ENCODE results near the gene CDKAL1.

The CDKAL1 gene

GRCh38 chr6:20732896-20733295, 198.6 kb downstream of the CDKAL1 start:
- H3K79me2 ChIP-seq (ENCODE audit: low read length), result no peaks in the 10 kb centered on the region; the same call in 1 of the 2 replicates
- H3K4me1 ChIP-seq (ENCODE audit: low read length), result peaks cover 5% of the 10 kb centered on the region; the same call in 1 of the 2 replicates
- DNase-seq, result no peak
- TF ChIP-seq EZH2 (optimal IDR thresholded peaks at IDR 0.05; ENCODE audit: low read depth, low read length), result no peak
- H3K4me2 ChIP-seq (ENCODE audit: low read depth, low read length), result no peak overlapping the region
- no peaks in the 10 kb centered on the region for H3K27me3 ChIP-seq (replicated peaks; ENCODE audit: insufficient read depth, low read length)
- H3K9ac ChIP-seq (ENCODE audit: low read length), result no peak overlapping the region
- H2AFZ ChIP-seq (ENCODE audit: low read length), result no peak overlapping the region
- no peaks in the 10 kb centered on the region for H3K36me3 ChIP-seq (replicated peaks; ENCODE audit: insufficient read depth, low read length)
- no peak overlapping the region for H3K27ac ChIP-seq (ENCODE audit: low read length)
- no peaks in the 10 kb centered on the region for H3K9me2 ChIP-seq (replicated peaks; ENCODE audit: insufficient read depth, low read length)
- no peak overlapping the region for H3K4me3 ChIP-seq (ENCODE audit: low read length)
- no peaks in the 10 kb centered on the region for H4K20me1 ChIP-seq (ENCODE audit: insufficient read depth, low read length)
- H3F3A ChIP-seq (ENCODE audit: insufficient read depth, low read length), result no peaks in the 10 kb centered on the region
- no peaks in the 10 kb centered on the region for H3K9me3 ChIP-seq (replicated peaks; ENCODE audit: insufficient read depth, low read length)

- Histone ChIP-seq H3K4me2 (ENCODE audit: low read depth, low read length) (no peak overlapping the region), H3K4me3 (ENCODE audit: low read length) (no peak overlapping the region), H3K27me3 (replicated peaks; ENCODE audit: insufficient read depth, low read length) (no peaks in the 10 kb centered on the region), H3K9me3 (replicated peaks; ENCODE audit: insufficient read depth, low read length) (no peaks in the 10 kb centered on the region), H3K79me2 (ENCODE audit: low read length) (no peaks in the 10 kb centered on the region), H3K27ac (ENCODE audit: low read length) (no peak overlapping the region), H3K36me3 (replicated peaks; ENCODE audit: insufficient read depth, low read length) (no peaks in the 10 kb centered on the region), H3F3A (ENCODE audit: insufficient read depth, low read length) (no peaks in the 10 kb centered on the region), H3K4me1 (ENCODE audit: low read length) (peaks cover 7% of the 10 kb centered on the region; the same call in 1 of the 2 replicates), H4K20me1 (ENCODE audit: insufficient read depth, low read length) (no peaks in the 10 kb centered on the region), H3K9ac (ENCODE audit: low read length) (no peak overlapping the region), H2AFZ (ENCODE audit: low read length) (no peak overlapping the region), H3K9me2 (replicated peaks; ENCODE audit: insufficient read depth, low read length) (no peaks in the 10 kb centered on the region)
- peak; percentile 10 for DNase-seq
- TF ChIP-seq EZH2phosphoT487 (IDR thresholded peaks at IDR 0.05; ENCODE audit: low read length) (no peak), EZH2 (optimal IDR thresholded peaks at IDR 0.05; ENCODE audit: low read depth, low read length) (no peak), CTCF (IDR thresholded peaks at IDR 0.05; ENCODE audit: low read length) (no peak)
These were observed 203.7 kb downstream of the CDKAL1 start for GRCh38 chr6:20737912-20738311.

- no peaks in the 10 kb centered on the region for H3K36me3 ChIP-seq (replicated peaks; ENCODE audit: insufficient read depth, low read length)
- no peaks in the 10 kb centered on the region for H3K79me2 ChIP-seq (ENCODE audit: low read length)
- H3K9me3 ChIP-seq (replicated peaks; ENCODE audit: insufficient read depth, low read length), result no peaks in the 10 kb centered on the region
- no peaks in the 10 kb centered on the region for H3K27me3 ChIP-seq (replicated peaks; ENCODE audit: insufficient read depth, low read length)
- H3K4me1 ChIP-seq (ENCODE audit: low read length), result peaks cover 12% of the 10 kb centered on the region
- no peaks in the 10 kb centered on the region for H3K9me2 ChIP-seq (replicated peaks; ENCODE audit: insufficient read depth, low read length)
- H3F3A ChIP-seq (ENCODE audit: insufficient read depth, low read length), result no peaks in the 10 kb centered on the region
- no peak overlapping the region for H2AFZ ChIP-seq (ENCODE audit: low read length)
- DNase-seq, result no peak
- TF ChIP-seq EZH2phosphoT487 (IDR thresholded peaks at IDR 0.05; ENCODE audit: low read length) (no peak), CTCF (IDR thresholded peaks at IDR 0.05; ENCODE audit: low read length) (no peak), EZH2 (optimal IDR thresholded peaks at IDR 0.05; ENCODE audit: low read depth, low read length) (no peak)
- H3K27ac ChIP-seq (ENCODE audit: low read length), result no peak overlapping the region
- H3K4me2 ChIP-seq (ENCODE audit: low read depth, low read length), result no peak overlapping the region
- no peak overlapping the region for H3K9ac ChIP-seq (ENCODE audit: low read length)
- H4K20me1 ChIP-seq (ENCODE audit: insufficient read depth, low read length), result no peaks in the 10 kb centered on the region
- no peak overlapping the region for H3K4me3 ChIP-seq (ENCODE audit: low read length)
These were observed 205.8 kb downstream of the CDKAL1 start for GRCh38 chr6:20740088-20740487.

- Histone ChIP-seq H3K9me2 (replicated peaks; ENCODE audit: insufficient read depth, low read length) (no peaks in the 10 kb centered on the region), H3K9ac (ENCODE audit: low read length) (no peak overlapping the region), H3F3A (ENCODE audit: insufficient read depth, low read length) (0 out of 2 replicates have a peak, but pooled peaks cover 5% of the 10 kb centered on the region), H3K4me3 (ENCODE audit: low read length) (no peak overlapping the region), H3K9me3 (replicated peaks; ENCODE audit: insufficient read depth, low read length) (no peaks in the 10 kb centered on the region), H3K79me2 (ENCODE audit: low read length) (no peaks in the 10 kb centered on the region), H3K4me2 (ENCODE audit: low read depth, low read length) (no peak overlapping the region), H3K4me1 (ENCODE audit: low read length) (peaks cover 12% of the 10 kb centered on the region), H4K20me1 (ENCODE audit: insufficient read depth, low read length) (no peaks in the 10 kb centered on the region), H3K27me3 (replicated peaks; ENCODE audit: insufficient read depth, low read length) (no peaks in the 10 kb centered on the region), H2AFZ (ENCODE audit: low read length) (no peak overlapping the region), H3K27ac (ENCODE audit: low read length) (no peak overlapping the region), H3K36me3 (replicated peaks; ENCODE audit: insufficient read depth, low read length) (no peaks in the 10 kb centered on the region)
- TF ChIP-seq EZH2phosphoT487 (IDR thresholded peaks at IDR 0.05; ENCODE audit: low read length) (no peak), EZH2 (optimal IDR thresholded peaks at IDR 0.05; ENCODE audit: low read depth, low read length) (no peak)
- DNase-seq, result no peak
These were observed 206.5 kb downstream of the CDKAL1 start for GRCh38 chr6:20740727-20741126.
